HCT116 (cell line): Measurements from ENCODE around the gene AOC3. TPM values are rescaled to one million over a fixed set of nuclear protein-coding genes. Genes with fewer than 3 reads are reported as not detected.

Experiments used
- ATAC-seq: fragments of 200-7000 bp; cut with Tn5 transposase; 2 replicates; pipeline ENCODE4 v1.9.1; 2020; ENCODE audit warnings: mild to moderate bottlenecking, moderate library complexity
- BruUV-seq: library from RNA; stranded (reverse); fragments of 400-500 nt; replicated peaks from 2 replicates; lab custom pipeline; 2021; lab: Mats Ljungman, UMichigan
- CTCF ChIA-PET: fragments of 300-600 bp; sonication (Branson Sonifier 250); formaldehyde crosslinking; loops from one replicate; lab custom pipeline; 2021; ENCODE audit warnings: antibody characterized with exemption; lab: Charles Lee
- POLR2A ChIA-PET: fragments of 300-600, 350-600 bp; sonication (Branson Sonifier 250); formaldehyde crosslinking; loops from one replicate; lab custom pipeline; 2021; ENCODE audit warnings: antibody characterized with exemption; lab: Charles Lee
- RAD21 ChIA-PET, 2 experiments: fragments of 300-600 bp; sonication (Branson Sonifier 250); formaldehyde crosslinking; loops; one replicate each; lab custom pipeline; 2023; ENCODE audit warnings: low total read pairs in 2 of 2; ENCODE audit not compliant: uncharacterized antibody in 2 of 2, unreplicated experiment in 2 of 2, low non-redundant PET in 1 of 2; lab: Charles Lee
- DNase-seq: peaks from one replicate; pipeline ENCODE4 v3.0.0-alpha.2; 2010; ENCODE audit warnings: low read depth, low spot score
- H2AFZ ChIP-seq: fragments of 200-600 bp; shearing (Covaris generic), sonication (generic); 2 replicates; pipeline ENCODE4 v1.6.1; 2017; ENCODE audit warnings: low read depth, mixed run types, mixed read lengths, antibody characterized with exemption, low read length; ENCODE audit not compliant: poor library complexity, severe bottlenecking
- H3K27ac ChIP-seq: 2 replicates; pipeline ENCODE4 v1.5.1; 2012; ENCODE audit warnings: low read depth, low read length
- H3K27me3 ChIP-seq: fragments of 200-600 bp; sonication (generic); 2 replicates; pipeline ENCODE4 v1.6.1; 2016; ENCODE audit warnings: mixed run types, low read length, mixed read lengths; ENCODE audit not compliant: insufficient read depth
- H3K36me3 ChIP-seq, 2 experiments: fragments of 200-500 bp in 1 of 2; fragments of 200-600 bp in 1 of 2; sonication (Bioruptor generic) in 1 of 2; sonication (generic) in 1 of 2; 2 replicates each; pipeline versions ENCODE4 v1.5.1 to v1.6.1; 2014 to 2016; ENCODE audit warnings: low read length in 2 of 2, inconsistent platforms in 1 of 2, mixed read lengths in 1 of 2, mixed run types in 1 of 2; ENCODE audit not compliant: insufficient read depth in 2 of 2, control insufficient read depth in 1 of 2
- H3K4me1 ChIP-seq, 2 experiments: fragments of 200-600 bp in 1 of 2; sonication (generic) in 1 of 2; 2 replicates each; pipeline versions ENCODE4 v1.5.1 to v1.6.1; 2012 to 2017; ENCODE audit warnings: low read length in 2 of 2, inconsistent platforms in 1 of 2, mild to moderate bottlenecking in 1 of 2, mixed read lengths in 1 of 2, mixed run types in 1 of 2, moderate library complexity in 1 of 2; ENCODE audit not compliant: insufficient read depth in 2 of 2, control insufficient read depth in 1 of 2
- H3K4me2 ChIP-seq: fragments of 200-600 bp; sonication (generic); 2 replicates; pipeline ENCODE4 v1.6.1; 2017; ENCODE audit warnings: mixed run types, low read length, mixed read lengths
- H3K4me3 ChIP-seq, 2 experiments: fragments of 200-600 bp in 1 of 2; sonication (generic) in 1 of 2; replicated peaks in 1 of 2; 2 replicates each; pipeline ENCODE4 v1.5.1; 2011 to 2016; ENCODE audit warnings: low read length in 2 of 2, control low read depth in 1 of 2, low read depth in 1 of 2, mild to moderate bottlenecking in 1 of 2, mixed read lengths in 1 of 2, mixed run types in 1 of 2
- H3K79me2 ChIP-seq: fragments of 200-600 bp; sonication (generic); 2 replicates; pipeline ENCODE4 v1.6.1; 2017; ENCODE audit warnings: mild to moderate bottlenecking, mixed run types, low read length, moderate library complexity, mixed read lengths; ENCODE audit not compliant: insufficient read depth
- H3K9ac ChIP-seq: fragments of 200-600 bp; sonication (generic); 2 replicates; pipeline ENCODE4 v1.6.1; 2016; ENCODE audit warnings: low read length, mixed read lengths
- H3K9me2 ChIP-seq: fragments of 200-600 bp; sonication (generic), shearing (Covaris generic); 2 replicates; pipeline ENCODE4 v1.6.1; 2017; ENCODE audit warnings: mixed run types, mild to moderate bottlenecking, moderate library complexity; ENCODE audit not compliant: insufficient read depth
- H3K9me3 ChIP-seq, 2 experiments: fragments of 200-500 bp in 1 of 2; fragments of 200-600 bp in 1 of 2; sonication (Bioruptor generic) in 1 of 2; sonication (generic) in 1 of 2; 2 replicates each; pipeline ENCODE4 v1.6.1; 2014 to 2017; ENCODE audit warnings: low read length in 2 of 2, mixed read lengths in 2 of 2, inconsistent platforms in 1 of 2, low read depth in 1 of 2, mild to moderate bottlenecking in 1 of 2, mixed run types in 1 of 2, moderate library complexity in 1 of 2; ENCODE audit not compliant: control insufficient read depth in 1 of 2, insufficient read depth in 1 of 2
- H4K20me1 ChIP-seq: fragments of 200-600 bp; sonication (generic), shearing (Covaris generic); 2 replicates; pipeline ENCODE4 v1.6.1; 2017; ENCODE audit warnings: mixed run types, mild to moderate bottlenecking, moderate library complexity; ENCODE audit not compliant: insufficient read depth
- CBX3 ChIP-seq: IDR thresholded peaks from 2 replicates; pipeline ENCODE4 v1.6.1; 2012; ENCODE audit warnings: low read depth
- CEBPB ChIP-seq: IDR thresholded peaks from 2 replicates; pipeline ENCODE4 v1.6.1; 2012; ENCODE audit warnings: low read depth
- CTCF ChIP-seq, 3 experiments: fragments of 200-600 bp in 1 of 3; sonication (generic) in 1 of 3; IDR thresholded peaks in 2 of 3; conservative IDR thresholded peaks in 1 of 3; 2 replicates each; pipeline ENCODE4 v1.5.1; 2012 to 2017; ENCODE audit warnings: low read depth in 2 of 3, low read length in 2 of 3, antibody characterized with exemption in 1 of 3, borderline replicate concordance in 1 of 3, control low read depth in 1 of 3, mild to moderate bottlenecking in 1 of 3, mixed read lengths in 1 of 3, mixed run types in 1 of 3, moderate library complexity in 1 of 3; ENCODE audit not compliant: insufficient read depth in 1 of 3
- EZH2phosphoT487 ChIP-seq: fragments of 200-600 bp; IDR thresholded peaks from 2 replicates; pipeline ENCODE4 v1.6.1; 2018; ENCODE audit warnings: antibody characterized with exemption, borderline replicate concordance
- JUND ChIP-seq: IDR thresholded peaks from 2 replicates; pipeline ENCODE4 v1.6.1; 2012
- MAX ChIP-seq: IDR thresholded peaks from 2 replicates; pipeline ENCODE4 v1.6.1; 2012
- POLR2A ChIP-seq: IDR thresholded peaks from 2 replicates; pipeline ENCODE4 v1.7.0; 2011; ENCODE audit warnings: borderline replicate concordance; ENCODE audit not compliant: insufficient read depth, insufficient read length; ENCODE audit errors: extremely low read depth
- POLR2AphosphoS5 ChIP-seq: IDR thresholded peaks from 2 replicates; pipeline ENCODE4 v1.6.1; 2011; ENCODE audit warnings: mild to moderate bottlenecking, low read depth, low read length, moderate library complexity
- REST ChIP-seq: IDR thresholded peaks from 2 replicates; pipeline ENCODE4 v1.6.1; 2012; ENCODE audit warnings: low read depth
- SIN3A ChIP-seq: IDR thresholded peaks from 2 replicates; pipeline ENCODE4 v1.6.1; 2012; ENCODE audit warnings: low read depth
- SRF ChIP-seq: IDR thresholded peaks from 2 replicates; pipeline ENCODE4 v1.6.1; 2012; ENCODE audit warnings: low read depth
- YY1 ChIP-seq: IDR thresholded peaks from 2 replicates; pipeline ENCODE4 v1.6.1; 2011; ENCODE audit warnings: low read length, low read depth, moderate library complexity, mild to moderate bottlenecking; ENCODE audit not compliant: insufficient replicate concordance; ENCODE audit errors: extremely low read depth
- ZBTB33 ChIP-seq: IDR thresholded peaks from 2 replicates; pipeline ENCODE4 v1.6.1; 2011; ENCODE audit warnings: mild to moderate bottlenecking, low read length, moderate library complexity; ENCODE audit not compliant: insufficient replicate concordance; ENCODE audit errors: extremely low read depth
- ZFX ChIP-seq: fragments of 450-650 bp; IDR thresholded peaks from 2 replicates; pipeline ENCODE4 v1.6.1; 2017
- intact Hi-C: fragments of 100-400 bp; cut with micrococcal nuclease; formaldehyde crosslinking; loops from 2 replicates; pipeline ENCODE4 v1.10.0; 2022
- total RNA-seq: library from RNA; stranded (reverse); gene quantifications from one replicate; pipeline ENCODE4 v1.2.1, GENCODE V29; 2021; ENCODE audit not compliant: unreplicated experiment

Gene AOC3
- total RNA-seq, 1 experiment from 2014 or later, result 5.9 TPM

- H3K36me3 ChIP-seq, result peaks cover 29 to 41% of the 10 kb centered on the region in 2 experiments
- BruUV-seq, result no TSS peak
- H2AFZ ChIP-seq, result no peak overlapping the region
- H4K20me1 ChIP-seq, result no peaks in the 10 kb centered on the region; the same call in 1 of the 2 replicates
- H3K4me2 ChIP-seq, result no peak overlapping the region
- DNase-seq (no peak), ATAC-seq (no peak)
- no peaks in the 10 kb centered on the region for H3K4me1 ChIP-seq
- H3K9ac ChIP-seq, result no peak overlapping the region
- no peak overlapping the region for H3K4me3 ChIP-seq
- ChIA-PET RAD21 (no interaction called here), POLR2A (interaction anchor here (1.0 to 1.6 kb wide), 2 partner anchors 23 kb away, joined by 3 to 4 read pairs; partner anchors contain the start of gene BECN1), CTCF (no interaction called here)
- intact Hi-C loops, result no loop called here
- H3K9me3 ChIP-seq, result no peaks in the 10 kb centered on the region
- no peaks in the 10 kb centered on the region for H3K9me2 ChIP-seq
- no peaks in the 10 kb centered on the region; the same call in 1 of the 2 replicates for H3K79me2 ChIP-seq
- TF ChIP-seq SRF (no peak), CTCF (IDR thresholded peaks at IDR 0.05 in 2 of 3, conservative IDR thresholded peaks at IDR 0.05 in 1 of 3; ENCODE audit: borderline replicate concordance in 1 of 3, insufficient read depth in 1 of 3, low read depth in 2 of 3, low read length in 2 of 3) (no peak), ZBTB33 (no peak), REST (no peak), POLR2AphosphoS5 (no peak), CEBPB (no peak), ZFX (no peak), POLR2A (no peak), YY1 (no peak), CBX3 (no peak), EZH2phosphoT487 (no peak), SIN3A (no peak), MAX (no peak), JUND (no peak)
- H3K27me3 ChIP-seq, result no peaks in the 10 kb centered on the region
- H3K27ac ChIP-seq, result no peak overlapping the region
Observed at GRCh38 chr17:42846594-42847280, 4.3 kb upstream of the AOC3 start.
